Right atrium auricular region (tissue), 2 donors: Measurements from ENCODE around the gene RYR1. TPM values are rescaled to one million over a fixed set of nuclear protein-coding genes. Genes with fewer than 3 reads are reported as not detected.
A peak's percentile ranks its signal among the peaks of the same experiment; 100 is the strongest.

Experiments
- DNase-seq: peaks from one replicate; pipeline ENCODE4 v3.0.0-alpha.2; 2019; ENCODE audit warnings: low spot score
- H3K27ac ChIP-seq, 2 donors: fragments of 200-600 bp; sonication (generic); 1 replicate in 1 of 2; 2 replicates in 1 of 2; pipeline ENCODE4 v1.5.1; 2016 to 2019
- H3K27me3 ChIP-seq, 2 donors: fragments of 200-600 bp; sonication (generic); one replicate each; pipeline versions ENCODE4 v1.5.1 to v1.6.0; 2017 to 2019
- H3K36me3 ChIP-seq: fragments of 200-600 bp; sonication (generic); one replicate; pipeline ENCODE4 v1.5.1; 2016
- H3K4me1 ChIP-seq, 2 donors: fragments of 200-600 bp; sonication (generic); one replicate each; pipeline versions ENCODE4 v1.5.1 to v1.6.0; 2017 to 2019
- H3K4me3 ChIP-seq, 2 donors: fragments of 200-600 bp; sonication (generic); 1 replicate in 1 of 2; 2 replicates in 1 of 2; pipeline ENCODE4 v1.5.1; 2017 to 2019; ENCODE audit warnings: mild to moderate bottlenecking in 1 of 2, moderate library complexity in 1 of 2
- H3K9me3 ChIP-seq, 2 donors: fragments of 200-600 bp; sonication (generic); one replicate each; pipeline ENCODE4 v1.5.1; 2019
- total RNA-seq, 2 donors: library from RNA; depleted of rRNA; stranded (reverse); fragments of >200 nt; gene quantifications; one replicate each; pipeline ENCODE4 v1.1.0, GENCODE V29; 2016
- TF ChIP-seq, protein P1 (sequence below), 2 donors: fragments of 200-600 bp; sonication (generic); IDR thresholded peaks; one replicate each; pipeline ENCODE4 v1.5.1; 2019; ENCODE audit warnings: antibody characterized with exemption in 2 of 2

RYR1 gene
- total RNA-seq, 2 donors from 2014 or later = 0.33 to 1.7 TPM

DNA sequence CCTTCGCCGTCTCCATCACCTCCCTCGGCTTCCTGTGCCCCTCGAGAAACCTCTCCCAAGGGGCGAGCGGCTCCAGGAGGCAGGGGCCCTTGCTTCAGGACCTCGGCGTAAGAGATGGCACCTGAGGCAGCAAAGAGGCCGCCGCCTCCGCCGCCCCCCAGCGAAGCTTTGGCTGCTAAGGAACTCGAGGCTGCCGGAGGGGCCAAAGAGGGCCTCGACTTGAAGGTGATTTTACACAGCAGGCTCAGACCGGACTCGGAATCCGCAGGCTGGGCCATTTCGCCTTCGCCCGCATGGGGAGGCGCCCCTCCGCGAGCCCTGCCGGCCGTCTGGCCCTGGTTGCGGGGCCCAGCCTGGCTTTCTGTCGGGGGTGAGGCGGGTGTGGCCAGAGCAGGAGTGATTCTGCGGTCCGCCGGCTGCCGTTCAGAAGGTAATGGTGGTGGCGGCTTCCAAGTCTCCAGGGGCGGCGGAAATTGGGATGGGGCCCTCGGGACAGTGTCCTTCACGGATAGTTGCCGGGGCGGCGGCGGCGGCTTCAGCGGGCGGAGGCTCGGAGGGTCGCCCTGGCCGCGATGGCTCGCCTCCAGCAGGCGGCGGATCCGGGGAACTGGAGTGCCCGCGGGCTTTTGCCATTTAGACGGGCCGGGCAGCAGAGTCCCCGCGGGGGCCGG lies 47.1 kb upstream of the RYR1 start:
- Histone ChIP-seq H3K4me1 (peaks cover 0 to 46% of the 10 kb centered on the region in 2 donors), H3K27ac (no peak overlapping the region), H3K4me3 (peak overlapping the region in 1 of 2 donors; percentile 57), H3K27me3 (no peaks in the 10 kb centered on the region), H3K9me3 (no peaks in the 10 kb centered on the region), H3K36me3 (peaks cover 41% of the 10 kb centered on the region)
- DNase-seq = no peak
- TF ChIP-seq, protein P1, sequence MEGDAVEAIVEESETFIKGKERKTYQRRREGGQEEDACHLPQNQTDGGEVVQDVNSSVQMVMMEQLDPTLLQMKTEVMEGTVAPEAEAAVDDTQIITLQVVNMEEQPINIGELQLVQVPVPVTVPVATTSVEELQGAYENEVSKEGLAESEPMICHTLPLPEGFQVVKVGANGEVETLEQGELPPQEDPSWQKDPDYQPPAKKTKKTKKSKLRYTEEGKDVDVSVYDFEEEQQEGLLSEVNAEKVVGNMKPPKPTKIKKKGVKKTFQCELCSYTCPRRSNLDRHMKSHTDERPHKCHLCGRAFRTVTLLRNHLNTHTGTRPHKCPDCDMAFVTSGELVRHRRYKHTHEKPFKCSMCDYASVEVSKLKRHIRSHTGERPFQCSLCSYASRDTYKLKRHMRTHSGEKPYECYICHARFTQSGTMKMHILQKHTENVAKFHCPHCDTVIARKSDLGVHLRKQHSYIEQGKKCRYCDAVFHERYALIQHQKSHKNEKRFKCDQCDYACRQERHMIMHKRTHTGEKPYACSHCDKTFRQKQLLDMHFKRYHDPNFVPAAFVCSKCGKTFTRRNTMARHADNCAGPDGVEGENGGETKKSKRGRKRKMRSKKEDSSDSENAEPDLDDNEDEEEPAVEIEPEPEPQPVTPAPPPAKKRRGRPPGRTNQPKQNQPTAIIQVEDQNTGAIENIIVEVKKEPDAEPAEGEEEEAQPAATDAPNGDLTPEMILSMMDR (IDR thresholded peaks at IDR 0.05) = no peak

DNA sequence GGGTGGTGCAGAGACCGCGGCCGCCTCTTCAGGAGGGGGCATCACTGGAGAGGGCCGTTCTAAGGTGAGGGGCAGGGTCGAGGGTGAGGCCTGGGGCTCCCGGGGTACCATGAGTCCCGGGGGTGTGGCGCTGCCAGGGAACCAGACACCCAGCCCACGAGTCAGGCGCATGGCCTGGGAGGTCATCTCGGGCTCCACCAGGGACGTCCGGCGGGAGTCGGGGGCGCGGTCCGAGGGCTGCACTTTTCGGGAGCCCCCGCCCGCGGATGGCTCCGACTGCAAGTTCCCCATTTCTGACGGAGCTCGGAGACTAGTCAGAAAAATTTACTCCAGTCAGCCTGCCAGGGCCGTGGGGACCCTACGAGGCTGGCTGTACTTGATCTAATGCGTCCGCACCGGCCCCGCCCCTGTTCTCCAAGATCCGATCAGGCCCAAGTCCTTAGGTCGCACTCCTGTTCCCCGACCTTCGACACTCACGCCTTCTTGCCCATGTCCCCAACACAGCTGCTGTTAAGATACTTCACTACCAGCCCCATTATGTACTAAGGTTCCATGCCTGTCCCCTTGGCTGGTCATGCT lies 46.4 kb upstream of the RYR1 start:
- Histone ChIP-seq H3K27ac (peak overlapping the region; percentile 54 to 61), H3K27me3 (no peaks in the 10 kb centered on the region), H3K9me3 (no peaks in the 10 kb centered on the region), H3K36me3 (peaks cover 35% of the 10 kb centered on the region), H3K4me3 (peak overlapping the region; percentile 47 to 57), H3K4me1 (peaks cover 0 to 46% of the 10 kb centered on the region in 2 donors)
- TF ChIP-seq, protein P1 (IDR thresholded peaks at IDR 0.05) = no peak
- no peak for DNase-seq

DNA sequence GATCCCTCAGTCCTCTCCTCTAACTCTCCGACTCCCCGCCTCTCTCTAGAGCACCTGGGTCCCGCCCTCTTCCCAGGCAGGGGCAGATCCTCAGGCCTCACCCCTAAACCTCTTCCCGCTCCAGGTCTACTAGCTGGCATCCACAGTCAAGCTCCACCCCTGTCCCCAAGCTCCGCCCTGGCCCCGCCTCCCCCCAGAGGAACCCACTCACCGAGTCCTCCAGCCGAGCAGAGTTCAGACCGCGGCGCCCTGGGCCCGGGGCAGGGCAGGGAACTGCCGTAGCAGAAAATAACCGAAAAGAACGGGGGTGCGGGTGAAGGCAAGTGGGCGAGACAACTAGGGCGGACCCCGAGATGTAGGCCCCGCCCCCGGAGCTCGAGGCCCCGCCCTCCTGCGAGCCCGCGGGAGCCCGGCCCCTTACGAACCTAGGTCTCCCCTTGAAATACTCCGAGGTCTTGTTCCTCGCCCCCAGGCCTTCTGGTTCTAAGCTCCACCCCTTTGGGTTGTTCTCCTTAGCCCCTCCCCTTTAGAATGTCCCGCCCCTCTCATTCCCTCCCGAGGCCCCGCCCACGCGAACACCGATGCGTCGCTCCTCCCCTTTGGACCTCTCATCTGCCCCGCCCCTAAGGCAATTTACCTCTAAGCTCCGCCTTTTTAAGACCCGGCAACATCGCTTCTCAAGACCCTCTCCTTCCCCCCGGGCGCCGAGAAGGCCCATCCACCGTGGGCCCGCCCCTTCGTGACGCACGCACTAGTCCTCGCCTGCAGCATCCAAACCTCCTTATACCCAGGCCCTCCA lies 45.7 kb upstream of the RYR1 start, which contains the start of gene GGN:
GGN (minus strand) TSS at position 485 of the 799 bp plus-strand sequence. CDS start 773 bp downstream, outside the sequence.
- Histone ChIP-seq H3K9me3 (no peaks in the 10 kb centered on the region), H3K4me1 (peaks cover 0 to 46% of the 10 kb centered on the region in 2 donors), H3K36me3 (peaks cover 28% of the 10 kb centered on the region), H3K4me3 (peak within 1 kb of the TSS; percentile 47 to 57), H3K27me3 (no peaks in the 10 kb centered on the region), H3K27ac (peak within 1 kb of the TSS; percentile 54 to 61)
- DNase-seq = peak; percentile 77
- TF ChIP-seq, protein P1 (IDR thresholded peaks at IDR 0.05) = no peak

DNA sequence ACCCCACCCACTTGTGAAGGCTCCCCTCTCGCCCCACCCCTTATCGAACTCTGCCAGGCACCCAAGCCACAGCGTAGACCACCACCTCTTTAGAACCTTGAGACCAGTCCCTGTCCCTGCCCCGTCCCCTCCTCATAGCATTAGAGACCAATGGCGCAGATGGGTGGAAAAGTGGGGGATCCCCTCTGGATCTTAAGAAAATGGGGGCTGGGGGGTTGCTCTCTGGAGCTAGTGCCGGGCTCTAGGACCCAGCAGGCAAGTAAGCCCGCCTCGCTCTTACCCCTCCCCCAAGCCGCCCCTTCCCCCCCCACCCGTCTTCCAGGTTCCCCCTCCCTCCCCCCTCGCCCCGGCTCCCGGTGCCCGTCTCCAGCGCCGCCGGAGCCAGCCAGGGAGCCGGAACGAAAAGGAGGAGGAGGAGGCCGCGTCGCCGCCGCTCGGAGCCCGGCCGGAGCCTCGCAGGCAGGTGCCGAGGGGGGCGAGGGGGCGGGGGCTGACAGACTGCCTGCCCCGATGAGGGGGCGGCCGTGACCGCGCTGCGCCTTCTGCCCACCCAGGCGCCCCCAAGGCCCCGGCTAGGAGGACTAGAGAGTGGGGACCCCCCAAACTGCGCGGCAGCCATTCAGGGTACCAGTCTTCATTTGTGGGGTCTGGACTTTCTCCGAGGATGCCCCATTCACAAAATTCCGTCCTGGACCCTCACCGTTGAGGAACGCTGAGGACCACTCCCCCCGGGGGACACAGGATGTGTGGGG lies 45.0 kb upstream of the RYR1 start, which contains the start of gene SPRED3:
SPRED3 (plus strand) TSS at position 349 of the 752 bp plus-strand sequence. CDS start 1,606 bp downstream, outside the sequence.
- Histone ChIP-seq H3K4me1 (peaks cover 0 to 46% of the 10 kb centered on the region in 2 donors), H3K9me3 (no peaks in the 10 kb centered on the region), H3K27me3 (no peaks in the 10 kb centered on the region), H3K27ac (peak within 1 kb of the TSS; percentile 54 to 61), H3K36me3 (peaks cover 21% of the 10 kb centered on the region), H3K4me3 (peak within 1 kb of the TSS; percentile 47 to 57)
- DNase-seq = no peak
- TF ChIP-seq, protein P1 (IDR thresholded peaks at IDR 0.05) = no peak
